GM21825 (cell line): Measurements from ENCODE around the gene CILP.

Experiments
- ATAC-seq: cut with Tn5 transposase; IDR thresholded peaks from one replicate; pipeline ENCODE4 v1.9.1; 2021; ENCODE audit warnings: mild to moderate bottlenecking, moderate library complexity; ENCODE audit not compliant: unreplicated experiment

The CILP gene

DNA sequence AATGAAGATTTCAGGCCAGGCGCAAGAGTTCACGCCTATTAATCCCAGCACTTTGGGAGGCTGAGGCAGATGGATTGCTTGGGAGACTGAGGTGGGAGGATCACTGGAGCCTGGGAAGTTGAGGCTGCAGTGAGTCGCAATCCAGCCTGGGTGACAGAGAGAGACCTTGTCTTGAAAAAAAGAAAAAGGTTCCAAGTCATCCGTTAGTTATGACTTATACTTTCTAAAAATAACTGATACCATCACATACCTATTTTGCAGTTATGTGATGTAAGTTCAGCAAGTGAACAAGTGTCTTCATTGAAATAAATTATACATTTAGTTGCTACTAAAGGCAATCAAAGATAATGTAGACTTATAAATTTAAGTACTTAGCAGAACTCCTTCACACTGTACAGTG lies 48.2 kb downstream of the CILP start:
- ATAC-seq = no peak

GRCh38 chr15:65156692-65157091 lies 54.6 kb downstream of the CILP start:
- no peak for ATAC-seq

GRCh38 chr15:65154720-65155119 lies 56.6 kb downstream of the CILP start:
- no peak for ATAC-seq

DNA sequence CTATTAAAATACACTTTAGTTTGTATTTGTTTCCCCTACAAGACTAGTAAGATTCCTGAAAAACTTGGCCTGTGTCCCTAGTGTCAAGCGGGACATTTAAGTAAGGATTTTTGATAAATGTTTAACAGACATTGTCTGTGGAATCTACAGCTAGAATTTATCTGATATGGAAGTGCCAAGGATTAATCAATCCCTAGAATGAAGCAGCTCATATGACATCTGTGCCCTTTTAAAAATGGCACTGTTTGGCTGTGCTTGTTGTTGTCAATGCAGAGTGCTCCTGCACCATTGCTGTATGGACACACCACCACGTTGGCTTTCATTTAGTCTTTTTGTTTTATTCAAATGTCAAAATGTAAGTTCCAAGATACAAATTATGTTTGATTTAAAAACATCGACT lies 63.4 kb downstream of the CILP start:
- ATAC-seq = no peak

- no peak for ATAC-seq
These were observed 64.8 kb downstream of the CILP start for GRCh38 chr15:65146438-65146837.
